Duodenal mucosa (tissue), 2 donors: Measurements from ENCODE around the gene TSSK2.
A peak's percentile ranks its signal among the peaks of the same experiment; 100 is the strongest.

Source experiments
- H3K27ac ChIP-seq: one replicate; pipeline ENCODE4 v1.7.0; 2013; ENCODE audit warnings: low read depth, low read length
- H3K27me3 ChIP-seq, 2 donors: one replicate each; pipeline ENCODE4 v1.7.0; 2013; ENCODE audit warnings: low read length in 2 of 2, control low read depth in 1 of 2; ENCODE audit not compliant: insufficient read depth in 2 of 2, control insufficient read depth in 1 of 2
- H3K36me3 ChIP-seq, 2 donors: one replicate each; pipeline ENCODE4 v1.7.0; 2013; ENCODE audit warnings: low read length in 2 of 2, control low read depth in 1 of 2; ENCODE audit not compliant: insufficient read depth in 2 of 2, control insufficient read depth in 1 of 2
- H3K4me1 ChIP-seq, 2 donors: one replicate each; pipeline ENCODE4 v1.7.0; 2013; ENCODE audit warnings: low read length in 2 of 2, control low read depth in 1 of 2; ENCODE audit not compliant: insufficient read depth in 2 of 2, control insufficient read depth in 1 of 2
- H3K4me3 ChIP-seq, 2 donors: one replicate each; pipeline ENCODE4 v1.7.0; 2013; ENCODE audit warnings: low read length in 2 of 2, low read depth in 1 of 2
- H3K9ac ChIP-seq, 2 donors: one replicate each; pipeline ENCODE4 v1.7.0; 2013; ENCODE audit warnings: low read length in 2 of 2, low read depth in 1 of 2
- H3K9me3 ChIP-seq, 2 donors: one replicate each; pipeline ENCODE4 v1.7.0; 2013; ENCODE audit warnings: low read length in 2 of 2, control low read depth in 1 of 2; ENCODE audit not compliant: control insufficient read depth in 1 of 2

Gene TSSK2

DNA sequence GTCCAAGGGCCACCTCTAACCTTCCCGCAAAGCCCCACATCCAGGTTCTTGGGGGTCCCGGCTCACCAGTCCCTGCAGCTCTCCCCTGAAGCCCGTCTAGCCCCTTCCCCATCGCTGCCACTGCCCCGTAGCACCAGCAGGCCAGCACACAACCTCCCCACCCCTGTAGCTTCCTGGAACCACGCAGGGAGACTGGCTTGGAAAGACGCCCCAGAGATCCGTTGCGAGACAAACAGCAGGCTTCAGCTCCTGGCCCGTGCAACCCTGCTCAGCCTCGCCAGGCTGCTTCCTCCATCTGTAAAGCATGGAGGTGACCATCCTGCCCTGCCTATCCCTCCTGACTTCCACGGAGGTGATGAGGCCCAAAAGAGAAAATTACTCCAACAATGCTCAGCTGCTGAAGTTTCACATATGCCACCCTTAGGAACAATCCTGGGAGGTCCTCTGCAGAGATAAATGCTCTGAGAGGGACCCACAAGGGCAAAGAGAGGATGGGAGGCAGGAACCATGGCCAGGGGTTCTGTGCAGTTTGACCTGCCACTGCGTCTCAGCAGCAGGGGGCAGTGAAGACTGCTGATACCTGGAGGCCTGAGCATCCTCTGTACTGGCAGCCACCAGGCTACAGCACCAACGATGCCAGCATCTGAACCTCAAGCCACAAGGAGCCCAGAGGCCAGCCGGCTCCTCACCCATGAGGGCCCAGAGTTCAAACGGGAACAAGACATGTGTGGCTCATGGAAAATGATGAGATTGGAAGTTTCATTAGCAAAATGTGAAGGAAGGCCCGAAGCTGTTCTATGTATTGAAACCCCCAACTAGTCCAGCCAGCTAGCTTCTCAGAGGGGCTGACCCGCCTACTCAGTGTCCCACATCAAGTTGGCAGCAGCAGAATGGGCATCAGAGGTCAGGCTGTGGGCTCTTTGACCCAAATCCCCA, 25.0 kb upstream of the TSSK2 start:
- Histone ChIP-seq H3K9ac (no peak overlapping the region), H3K27me3 (no peaks in the 10 kb centered on the region), H3K36me3 (no peaks in the 10 kb centered on the region), H3K27ac (no peak overlapping the region), H3K9me3 (no peaks in the 10 kb centered on the region), H3K4me3 (no peak overlapping the region), H3K4me1 (peaks cover 17 to 20% of the 10 kb centered on the region in 2 donors)

DNA sequence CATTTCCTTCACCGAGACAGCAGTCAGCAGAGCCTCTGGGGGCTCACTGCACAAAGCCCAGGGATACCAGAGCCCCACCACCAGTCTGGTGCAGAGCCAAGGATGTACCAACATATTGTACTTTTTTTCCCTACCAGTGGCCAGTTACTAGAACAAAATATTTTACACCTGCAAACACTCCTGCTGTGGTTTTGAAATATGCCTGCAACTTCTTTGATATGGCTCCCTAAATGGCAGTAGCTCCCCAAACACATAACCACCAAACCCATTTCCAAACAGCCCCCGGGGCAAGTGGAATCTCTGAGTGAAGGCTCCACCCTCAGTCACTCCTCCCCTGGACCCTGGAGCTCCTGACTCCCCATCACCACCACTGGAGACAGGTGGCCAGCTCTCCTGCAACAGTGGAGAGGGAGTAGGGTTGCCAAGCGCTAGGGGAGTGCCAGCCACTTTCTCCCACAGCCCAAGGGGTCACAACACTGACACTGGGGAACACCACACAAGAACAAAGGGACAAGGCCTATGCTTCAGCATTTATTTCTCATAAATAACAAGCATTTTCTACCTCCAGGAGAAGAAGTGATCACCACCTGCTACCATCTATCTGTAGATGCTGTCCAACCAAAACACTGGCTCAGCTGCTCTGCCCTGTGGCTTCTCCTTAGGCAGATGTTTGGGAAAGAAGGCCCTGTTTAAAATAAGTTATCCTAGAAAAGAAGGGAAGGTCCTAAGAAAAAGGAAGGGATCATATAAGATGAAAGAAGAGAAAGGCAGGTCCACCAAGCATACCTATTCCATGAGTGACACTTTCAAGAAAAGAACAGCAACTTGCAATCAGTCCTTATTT, 24.0 kb upstream of the TSSK2 start:
- Histone ChIP-seq H3K4me1 (peaks cover 17 to 22% of the 10 kb centered on the region in 2 donors), H3K9ac (no peak overlapping the region), H3K4me3 (no peak overlapping the region), H3K36me3 (no peaks in the 10 kb centered on the region), H3K9me3 (no peaks in the 10 kb centered on the region), H3K27ac (no peak overlapping the region), H3K27me3 (no peaks in the 10 kb centered on the region)

- H3K36me3 ChIP-seq: no peaks in the 10 kb centered on the region
- H3K4me3 ChIP-seq: no peak overlapping the region
- peaks cover 17 to 22% of the 10 kb centered on the region in 2 donors for H3K4me1 ChIP-seq
- H3K27me3 ChIP-seq: no peaks in the 10 kb centered on the region
- H3K9ac ChIP-seq: no peak overlapping the region
- H3K9me3 ChIP-seq: no peaks in the 10 kb centered on the region
- H3K27ac ChIP-seq: no peak overlapping the region
Observed at GRCh38 chr22:19107730-19108074, 23.4 kb upstream of the TSSK2 start.

DNA sequence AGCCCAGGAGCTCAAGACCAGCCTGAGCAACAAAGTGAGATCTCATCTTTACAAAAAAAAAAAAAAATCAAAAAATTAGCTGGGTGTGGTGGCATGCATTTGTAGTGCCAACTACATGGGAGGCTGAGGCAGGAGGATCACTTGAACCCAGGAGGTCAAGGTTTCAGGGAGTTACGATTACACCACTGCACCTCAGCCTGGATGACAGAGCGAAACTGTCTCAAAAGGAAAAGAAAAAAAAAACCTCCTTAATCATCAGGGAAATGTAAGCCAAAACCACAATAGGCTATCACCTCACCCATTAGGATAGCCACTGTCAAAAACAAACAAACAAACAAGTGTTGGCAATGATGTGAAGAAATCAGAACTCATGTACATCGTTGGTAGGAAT, 22.3 kb upstream of the TSSK2 start:
- Histone ChIP-seq H3K4me1 (peaks cover 17 to 22% of the 10 kb centered on the region in 2 donors), H3K27me3 (no peaks in the 10 kb centered on the region), H3K9ac (no peak overlapping the region), H3K9me3 (no peaks in the 10 kb centered on the region), H3K4me3 (no peak overlapping the region), H3K36me3 (no peaks in the 10 kb centered on the region), H3K27ac (no peak overlapping the region)

DNA sequence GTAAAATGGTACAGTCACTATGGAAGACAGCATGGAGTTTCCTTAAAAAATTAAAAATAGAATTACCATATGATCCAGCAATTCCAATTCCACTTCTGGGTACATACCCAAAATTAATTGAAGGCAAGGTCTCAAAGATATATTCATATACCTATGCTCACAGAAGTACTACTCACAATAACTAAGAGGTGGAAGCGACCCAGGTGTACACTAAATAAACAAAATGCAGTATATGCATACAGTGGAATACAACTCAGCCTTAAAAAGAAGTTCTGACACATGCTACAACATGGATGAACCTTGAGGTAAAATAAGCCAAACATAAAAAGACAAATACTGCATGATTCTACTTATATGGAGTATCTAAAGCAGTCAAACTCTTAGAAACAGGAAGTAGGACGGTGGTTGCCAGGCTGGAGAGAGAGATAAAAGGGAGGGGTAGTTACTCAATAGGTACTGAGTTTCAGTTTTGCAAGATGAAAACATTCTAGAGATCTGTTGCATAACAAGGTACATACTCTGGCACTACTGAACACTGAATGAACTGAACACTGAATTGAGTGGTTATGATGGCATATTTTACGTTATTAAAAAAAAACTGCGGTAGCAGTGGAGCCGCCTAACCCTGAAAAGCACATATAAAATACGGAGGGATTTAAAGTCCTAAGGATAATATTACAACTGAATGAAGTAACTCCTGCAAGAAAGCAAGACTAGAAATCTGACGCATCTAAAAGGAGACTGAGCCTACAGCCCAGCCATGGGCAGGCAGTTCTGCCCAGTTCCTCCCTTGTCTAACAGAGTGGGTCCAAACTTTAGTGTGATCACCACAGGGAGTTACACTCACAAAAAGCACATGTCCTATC, 21.7 kb upstream of the TSSK2 start:
- Histone ChIP-seq H3K9ac (no peak overlapping the region), H3K9me3 (no peaks in the 10 kb centered on the region), H3K27ac (no peak overlapping the region), H3K4me3 (peak overlapping the region in 1 of 2 donors; percentile 4), H3K36me3 (no peaks in the 10 kb centered on the region), H3K27me3 (no peaks in the 10 kb centered on the region), H3K4me1 (peaks cover 16 to 18% of the 10 kb centered on the region in 2 donors)

- Histone ChIP-seq H3K4me3 (peak overlapping the region in 1 of 2 donors; percentile 4), H3K27me3 (no peaks in the 10 kb centered on the region), H3K36me3 (no peaks in the 10 kb centered on the region), H3K4me1 (peaks cover 13 to 22% of the 10 kb centered on the region in 2 donors), H3K9me3 (no peaks in the 10 kb centered on the region), H3K9ac (no peak overlapping the region), H3K27ac (no peak overlapping the region)
Observed at GRCh38 chr22:19110064-19110458, 21.0 kb upstream of the TSSK2 start.

GRCh38 chr22:19110646-19111045, 20.5 kb upstream of the TSSK2 start:
- no peaks in the 10 kb centered on the region for H3K27me3 ChIP-seq
- H3K4me1 ChIP-seq: peaks cover 13 to 22% of the 10 kb centered on the region in 2 donors
- H3K27ac ChIP-seq: no peak overlapping the region
- H3K9ac ChIP-seq: no peak overlapping the region
- H3K36me3 ChIP-seq: no peaks in the 10 kb centered on the region
- no peaks in the 10 kb centered on the region for H3K9me3 ChIP-seq
- no peak overlapping the region for H3K4me3 ChIP-seq

DNA sequence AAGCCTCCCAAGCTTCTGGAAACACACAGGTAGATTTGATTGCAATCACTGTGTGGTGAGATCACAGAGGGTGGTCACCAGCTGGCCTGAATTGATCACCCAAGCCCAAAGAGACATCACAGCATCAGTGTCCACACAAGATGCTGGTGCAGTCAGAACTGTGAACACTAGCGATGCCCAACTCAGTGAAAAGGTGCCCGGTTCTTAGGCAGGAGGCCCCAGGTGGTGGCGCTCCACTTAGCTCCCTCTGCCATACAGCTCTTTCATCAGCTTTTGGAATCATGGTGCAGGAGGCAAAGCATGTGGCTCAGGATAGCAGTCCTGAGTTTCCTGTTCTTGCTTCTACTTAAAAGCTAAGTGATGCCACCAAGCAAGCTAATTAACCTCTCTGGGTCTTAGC, 20.0 kb upstream of the TSSK2 start:
- H3K9me3 ChIP-seq: no peaks in the 10 kb centered on the region
- H3K27me3 ChIP-seq: no peaks in the 10 kb centered on the region
- H3K9ac ChIP-seq: no peak overlapping the region
- H3K4me3 ChIP-seq: no peak overlapping the region
- H3K4me1 ChIP-seq: peaks cover 13 to 22% of the 10 kb centered on the region in 2 donors
- no peak overlapping the region for H3K27ac ChIP-seq
- H3K36me3 ChIP-seq: peaks cover 0 to 3% of the 10 kb centered on the region in 2 donors

GRCh38 chr22:19111584-19111983, 19.5 kb upstream of the TSSK2 start:
- no peaks in the 10 kb centered on the region for H3K27me3 ChIP-seq
- no peak overlapping the region for H3K4me3 ChIP-seq
- no peak overlapping the region for H3K27ac ChIP-seq
- H3K4me1 ChIP-seq: peaks cover 14 to 27% of the 10 kb centered on the region in 2 donors
- no peak overlapping the region for H3K9ac ChIP-seq
- H3K9me3 ChIP-seq: no peaks in the 10 kb centered on the region
- H3K36me3 ChIP-seq: peaks cover 0 to 5% of the 10 kb centered on the region in 2 donors
